Erythroblast (primary cell): Measurements from ENCODE around the gene EOLA1.

Experiments used
- GATA1 ChIP-seq: IDR thresholded peaks from 2 replicates; pipeline ENCODE4 v1.6.1; 2011; ENCODE audit warnings: low read depth, mild to moderate bottlenecking, control low read depth, low read length, moderate library complexity
- POLR2A ChIP-seq: IDR thresholded peaks from 2 replicates; pipeline ENCODE4 v1.6.1; 2011; ENCODE audit warnings: mild to moderate bottlenecking, low read length

DNA sequence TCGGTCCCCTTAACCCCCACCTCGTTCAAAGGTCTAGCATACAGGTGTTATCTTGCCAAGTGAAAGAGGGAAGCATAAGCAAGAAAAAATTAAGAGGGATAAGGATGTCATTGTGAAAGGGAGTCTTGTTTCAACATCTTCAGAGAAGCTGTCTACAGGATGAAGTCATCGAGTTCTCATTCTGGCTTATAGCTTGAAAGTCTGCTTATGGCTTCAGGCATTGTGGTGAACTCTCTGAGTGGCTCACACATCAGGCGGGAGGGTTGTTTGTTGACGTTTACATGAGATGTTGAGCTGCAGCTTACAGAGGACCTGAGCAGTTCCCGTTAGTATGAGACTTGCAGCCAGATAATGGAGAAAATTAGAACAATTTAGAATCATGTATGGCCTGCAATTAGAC lies 29.9 kb downstream of the EOLA1 start:
- no peak for TF ChIP-seq POLR2A
- TF ChIP-seq GATA1 = no peak
